HepG2 (cell line): ENCODE results near the gene PKD2L2. TPM values are rescaled to one million over a fixed set of nuclear protein-coding genes. Genes with fewer than 3 reads are reported as not detected.

Source experiments
- ATAC-seq: fragments of 200-7000 bp; cut with Tn5 transposase; 3 replicates; pipeline ENCODE4 v1.9.1; 2020; ENCODE audit warnings: mild to moderate bottlenecking, moderate library complexity
- BruUV-seq: library from RNA; stranded (reverse); fragments of 400-500 nt; replicated peaks from 2 replicates; lab custom pipeline; 2021; lab: Mats Ljungman, UMichigan
- CTCF ChIA-PET: fragments of 300-600 bp; formaldehyde crosslinking; extraction: SDS; loops from one replicate; lab custom pipeline; 2021; ENCODE audit warnings: low total read pairs, inconsistent platforms, low intra/inter-chr PET ratio; lab: Yijun Ruan, JAX
- POLR2A ChIA-PET: fragments of 350-600 bp; sonication (Branson Sonifier 250); formaldehyde crosslinking; loops from one replicate; lab custom pipeline; 2020; ENCODE audit warnings: antibody characterized with exemption, inconsistent platforms; lab: Yijun Ruan, JAX
- DNase-seq: peaks from one replicate; pipeline ENCODE4 v3.0.0-alpha.2; 2015; ENCODE audit warnings: low spot score
- FAIRE-seq: peaks from 3 replicates; lab custom pipeline; 2011; peaks lifted over from hg19 to GRCh38; lab: Jason Lieb, UNC
- H2AFZ ChIP-seq: one replicate; pipeline ENCODE4 v1.6.1; 2011; ENCODE audit warnings: low read length, inconsistent platforms
- H3K27ac ChIP-seq: fragments of 300-600 bp; 3 replicates; pipeline ENCODE4 v1.8.0; 2011; ENCODE audit warnings: mixed run types, mild to moderate bottlenecking, mixed read lengths, low read length, inconsistent platforms; ENCODE audit not compliant: insufficient read depth; ENCODE audit errors: extremely low read length
- H3K27me3 ChIP-seq, 2 experiments: fragments of 200-600 bp in 1 of 2; 2 replicates in 1 of 2; 3 replicates in 1 of 2; pipeline versions ENCODE4 v1.6.0 to v1.8.0; 2011; ENCODE audit warnings: low read length in 2 of 2, mild to moderate bottlenecking in 2 of 2, moderate library complexity in 2 of 2, inconsistent platforms in 1 of 2; ENCODE audit not compliant: insufficient read depth in 2 of 2, control insufficient read depth in 1 of 2
- H3K36me3 ChIP-seq, 2 experiments: fragments of 200-600 bp in 1 of 2; replicated peaks in 1 of 2; 2 replicates in 1 of 2; 3 replicates in 1 of 2; pipeline versions ENCODE4 v1.5.1 to v1.8.0; 2011; ENCODE audit warnings: low read length in 2 of 2, inconsistent platforms in 1 of 2; ENCODE audit not compliant: insufficient read depth in 2 of 2, control insufficient read depth in 1 of 2
- H3K4me1 ChIP-seq: 2 replicates; pipeline ENCODE4 v1.5.1; 2012; ENCODE audit warnings: low read length, inconsistent platforms; ENCODE audit not compliant: insufficient read depth
- H3K4me2 ChIP-seq: 2 replicates; pipeline ENCODE4 v1.6.0; 2011; ENCODE audit warnings: low read depth, low read length, inconsistent platforms
- H3K4me3 ChIP-seq, 3 experiments: fragments of 200-600 bp in 1 of 3; sonication (generic), shearing (Covaris generic) in 1 of 3; replicated peaks in 1 of 3; 2 replicates each; pipeline ENCODE4 v1.5.1; 2011 to 2016; ENCODE audit warnings: low read length in 3 of 3, inconsistent platforms in 2 of 3, low read depth in 2 of 3, mild to moderate bottlenecking in 2 of 3, control low read depth in 1 of 3, mixed read lengths in 1 of 3; ENCODE audit not compliant: insufficient read depth in 1 of 3
- H3K79me2 ChIP-seq: one replicate; pipeline ENCODE4 v1.6.1; 2011; ENCODE audit warnings: low read length, inconsistent platforms; ENCODE audit not compliant: insufficient read depth
- H3K9ac ChIP-seq: 2 replicates; pipeline ENCODE4 v1.6.0; 2011; ENCODE audit warnings: mild to moderate bottlenecking, low read depth, low read length, inconsistent platforms; ENCODE audit not compliant: insufficient read depth
- H3K9me3 ChIP-seq: 2 replicates; pipeline ENCODE4 v1.5.1; 2012; ENCODE audit warnings: mild to moderate bottlenecking, low read length
- H4K20me1 ChIP-seq: 2 replicates; pipeline ENCODE4 v1.6.0; 2011; ENCODE audit warnings: inconsistent platforms, mild to moderate bottlenecking, low read length, moderate library complexity; ENCODE audit not compliant: insufficient read depth
- BATF2 ChIP-seq: sonication (generic); formaldehyde crosslinking; IDR thresholded peaks from 2 replicates; pipeline ENCODE4 v1.8.0; 2022; ENCODE audit warnings: mild to moderate bottlenecking, missing genetic modification reagents, moderate library complexity
- CBX2 ChIP-seq, 2 experiments: fragments of 200-600 bp in 1 of 2; sonication (generic); formaldehyde crosslinking in 1 of 2; IDR thresholded peaks; 2 replicates each; pipeline versions ENCODE4 v1.7.0 to v1.8.1; 2018 to 2022; ENCODE audit warnings: low read depth in 2 of 2, low read length in 1 of 2, mild to moderate bottlenecking in 1 of 2, missing genetic modification reagents in 1 of 2
- ELF4 ChIP-seq: sonication (generic); formaldehyde crosslinking; IDR thresholded peaks from 2 replicates; pipeline ENCODE4 v1.5.0; 2020; ENCODE audit warnings: missing genetic modification reagents, mild to moderate bottlenecking, moderate library complexity, borderline replicate concordance
- ETV5 ChIP-seq: IDR thresholded peaks from 2 replicates; pipeline ENCODE4 v1.6.1; 2018; ENCODE audit warnings: missing biosample characterization, missing genetic modification reagents, inconsistent platforms, borderline replicate concordance
- FOXM1 ChIP-seq: sonication (generic); formaldehyde crosslinking; IDR thresholded peaks from 2 replicates; pipeline ENCODE4 v1.5.0; 2020; ENCODE audit warnings: missing genetic modification reagents
- HCFC1 ChIP-seq: fragments of 150-350 bp; IDR thresholded peaks from 2 replicates; pipeline ENCODE4 v1.6.1; 2014; ENCODE audit warnings: low read depth, low read length
- HNF4A ChIP-seq: sonication (generic); formaldehyde crosslinking; IDR thresholded peaks from 2 replicates; pipeline ENCODE4 v1.4.0; 2020; ENCODE audit warnings: missing genetic modification reagents
- KDM1A ChIP-seq: IDR thresholded peaks from 2 replicates; pipeline ENCODE4 v1.6.1; 2016; ENCODE audit warnings: missing compliant biosample characterization
- KDM3A ChIP-seq: IDR thresholded peaks from 2 replicates; pipeline ENCODE4 v1.6.1; 2018; ENCODE audit warnings: low read depth, missing compliant biosample characterization
- MATR3 ChIP-seq: sonication (generic); formaldehyde crosslinking; IDR thresholded peaks from 2 replicates; pipeline ENCODE4 v1.4.0; 2020; ENCODE audit warnings: missing genetic modification reagents
- POLR2AphosphoS5 ChIP-seq: IDR thresholded peaks from 2 replicates; pipeline ENCODE4 v1.6.1; 2012; ENCODE audit warnings: low read depth, low read length
- RAD51 ChIP-seq: fragments of 450-650 bp; IDR thresholded peaks from 2 replicates; pipeline ENCODE4 v1.6.1; 2016; ENCODE audit warnings: borderline replicate concordance
- SATB2 ChIP-seq: sonication (generic); formaldehyde crosslinking; IDR thresholded peaks from 2 replicates; pipeline ENCODE4 v1.5.0; 2020; ENCODE audit warnings: missing genetic modification reagents
- TCF7 ChIP-seq: sonication (generic); IDR thresholded peaks from 2 replicates; pipeline ENCODE4 v1.6.1; 2016; ENCODE audit warnings: antibody characterized with exemption, low read depth
- TRIM24 ChIP-seq: sonication (generic); formaldehyde crosslinking; IDR thresholded peaks from 2 replicates; pipeline ENCODE4 v1.8.0; 2022; ENCODE audit warnings: mild to moderate bottlenecking, missing genetic modification reagents
- ZBTB10 ChIP-seq: sonication (generic); formaldehyde crosslinking; IDR thresholded peaks from 2 replicates; pipeline ENCODE4 v1.4.0; 2020; ENCODE audit warnings: missing genetic modification reagents, borderline replicate concordance
- ZNF101 ChIP-seq: sonication (generic); formaldehyde crosslinking; IDR thresholded peaks from 2 replicates; pipeline ENCODE4 v1.4.0; 2020; ENCODE audit warnings: mild to moderate bottlenecking, low read depth, missing genetic modification reagents, borderline replicate concordance
- ZNF616 ChIP-seq: sonication (generic); formaldehyde crosslinking; IDR thresholded peaks from 2 replicates; pipeline ENCODE4 v1.5.0; 2020; ENCODE audit warnings: low read depth, mild to moderate bottlenecking, missing genetic modification reagents
- ZNF629 ChIP-seq: sonication (generic); formaldehyde crosslinking; conservative IDR thresholded peaks from 2 replicates; pipeline ENCODE4 v1.5.0; 2020; ENCODE audit warnings: missing genetic modification reagents
- ZSCAN30 ChIP-seq: sonication (generic); formaldehyde crosslinking; IDR thresholded peaks from 2 replicates; pipeline ENCODE4 v1.5.0; 2020; ENCODE audit warnings: mild to moderate bottlenecking, missing genetic modification reagents
- WGBS: methylation state at CpG from one replicate; pipeline ENCODE4 v1.1.6; 2017; ENCODE audit warnings: low lambda C conversion rate; 5-methylcytosine and 5-hydroxymethylcytosine counted together
- in situ Hi-C: cut with HindIII; loops from 2 replicates; pipeline ENCODE4 v1.10.0; 2017; ENCODE audit warnings: low pct_unique_long_range_greater_than_20kb; ENCODE audit not compliant: extremely low pct_ligation_motif_present
- intact Hi-C: fragments of 100-400 bp; cut with micrococcal nuclease; formaldehyde crosslinking; loops from one replicate; pipeline ENCODE4 v1.10.0; 2022; ENCODE audit not compliant: unreplicated experiment
- polyA plus RNA-seq, 8 experiments: library from polyadenylated mRNA; depleted of rRNA in 3 of 8; stranded (reverse) in 7 of 8; unstranded in 1 of 8; fragments of >200 nt; fragmentation: Illumina TruSeq in 4 of 8; extraction: Trizol in 4 of 8; gene quantifications; 2 replicates each; pipeline versions ENCODE4 v1.2.1 to v1.2.3, GENCODE V29; 2011 to 2016; ENCODE audit warnings: low read depth in 4 of 8, missing spikeins in 1 of 8, mixed read lengths in 1 of 8; ENCODE audit not compliant: insufficient read depth in 1 of 8
- total RNA-seq, 5 experiments: library from RNA; depleted of rRNA; stranded (reverse); fragments of >200 nt; fragmentation: Illumina TruSeq; extraction: Trizol; gene quantifications; 2 replicates each; pipeline ENCODE4 v1.2.3, GENCODE V29; 2016; ENCODE audit warnings: low read depth in 1 of 5

Gene PKD2L2
- total and polyA plus RNA-seq, 2 of the 13 experiments (the other 11 are each of a cell fraction or from before 2014, with no cell fraction given): not detected

- no peak for TF ChIP-seq ZBTB10 (CRISPR knock-in tag)
- no peak for TF ChIP-seq ETV5 (CRISPR knock-in tag)
- TF ChIP-seq TRIM24 (CRISPR knock-in tag): no peak
- no peak for TF ChIP-seq KDM3A (CRISPR knock-in tag)
- no peak for TF ChIP-seq SATB2
These were observed 32.1 kb upstream of the PKD2L2 start (continued) for GRCh38 chr5:137856916-137857862.

GRCh38 chr5:137858223-137858916, 30.9 kb upstream of the PKD2L2 start:
- intact Hi-C loops (no loop called here), in situ Hi-C loops (no loop called here)
- Histone ChIP-seq H3K9ac (no peak overlapping the region), H3K4me1 (no peaks in the 10 kb centered on the region), H3K79me2 (no peaks in the 10 kb centered on the region), H3K4me3 (no peak overlapping the region), H3K27ac (no peak overlapping the region), H3K9me3 (no peaks in the 10 kb centered on the region), H2AFZ (peak overlapping the region; percentile 63), H3K4me2 (peak overlapping the region; percentile 23; the same call in 1 of the 2 replicates), H3K36me3 (no peaks in the 10 kb centered on the region), H3K27me3 (no peaks in the 10 kb centered on the region), H4K20me1 (no peaks in the 10 kb centered on the region)
- no peak for FAIRE-seq
- POLR2A ChIA-PET: no interaction called here
- WGBS: 14% methylated on average over 3 of the region's 3 CpGs
- DNase-seq: no peak
- BruUV-seq: no TSS peak
- no peak for ATAC-seq
- CTCF ChIA-PET: no interaction called here
- TF ChIP-seq ZSCAN30 (CRISPR knock-in tag): no peak
- no peak for TF ChIP-seq ZNF616 (CRISPR knock-in tag)
- no peak for TF ChIP-seq TCF7
- no peak for TF ChIP-seq ZNF629 (CRISPR knock-in tag)
- TF ChIP-seq CBX2 (IDR thresholded peaks at IDR 0.05; ENCODE audit: low read depth, low read length): no peak
- TF ChIP-seq CBX2 (CRISPR knock-in tag; IDR thresholded peaks at IDR 0.05; ENCODE audit: low read depth): no peak
- TF ChIP-seq RAD51: no peak
- TF ChIP-seq FOXM1: no peak
- no peak for TF ChIP-seq HNF4A (CRISPR knock-in tag)
- no peak for TF ChIP-seq BATF2 (CRISPR knock-in tag)
- TF ChIP-seq ELF4: no peak
- no peak for TF ChIP-seq POLR2AphosphoS5
- TF ChIP-seq ZNF101 (CRISPR knock-in tag): no peak
- no peak for TF ChIP-seq KDM1A (CRISPR knock-in tag)
- no peak for TF ChIP-seq MATR3 (CRISPR knock-in tag)
- TF ChIP-seq HCFC1: no peak
